WERI-Rb-1 (cell line): ENCODE data around the gene TMEM123.
"Not testable (repeated sequence)": the region's sequence is repeated elsewhere in the genome, so short reads cannot be mapped to it uniquely, and the experiment has no call there.

Experiments used
- DNase-seq: peaks from one replicate; pipeline ENCODE4 v3.0.0-alpha.2; 2020
- H3K27ac ChIP-seq: fragments of 250-450 bp; sonication (Bioruptor Pico); 2 replicates; pipeline ENCODE4 v1.5.1; 2020; ENCODE audit warnings: mild to moderate bottlenecking, moderate library complexity
- H3K27me3 ChIP-seq: fragments of 250-450 bp; sonication (Bioruptor Pico); 2 replicates; pipeline ENCODE4 v1.5.1; 2021; ENCODE audit warnings: mild to moderate bottlenecking, low read depth, moderate library complexity; ENCODE audit not compliant: insufficient read depth, severe bottlenecking
- H3K36me3 ChIP-seq: fragments of 250-450 bp; sonication (Bioruptor Pico); 2 replicates; pipeline ENCODE4 v1.5.1; 2020; ENCODE audit warnings: mild to moderate bottlenecking, moderate library complexity
- H3K4me3 ChIP-seq: 2 replicates; pipeline ENCODE4 v1.5.1; 2011; ENCODE audit warnings: low read depth, mild to moderate bottlenecking, control low read depth, low read length
- H3K9me3 ChIP-seq: fragments of 250-450 bp; sonication (Bioruptor Pico); 2 replicates; pipeline ENCODE4 v1.5.1; 2021; ENCODE audit warnings: mild to moderate bottlenecking, moderate library complexity; ENCODE audit not compliant: severe bottlenecking
- CTCF ChIP-seq: IDR thresholded peaks from 2 replicates; pipeline ENCODE4 v1.5.1; 2011; ENCODE audit warnings: low read depth, mild to moderate bottlenecking, control low read depth, inconsistent platforms, low read length

Gene TMEM123

GRCh38 chr11:102378818-102379217 is 73.7 kb downstream of the TMEM123 start:
- peaks cover 17% of the 10 kb centered on the region for H3K36me3 ChIP-seq
- H3K4me3 ChIP-seq: no peak overlapping the region
- no peaks in the 10 kb centered on the region for H3K27me3 ChIP-seq

GRCh38 chr11:102377891-102378290 is 74.7 kb downstream of the TMEM123 start:
- no peak for DNase-seq
- Histone ChIP-seq H3K27ac (no peak overlapping the region), H3K9me3 (no peaks in the 10 kb centered on the region), H3K4me3 (no peak overlapping the region), H3K36me3 (peaks cover 17% of the 10 kb centered on the region), H3K27me3 (no peaks in the 10 kb centered on the region)
- TF ChIP-seq CTCF: no peak

More at GRCh38 chr11:102378818-102379217, 73.7 kb downstream of the TMEM123 start:
- Histone ChIP-seq H3K9me3 (no peaks in the 10 kb centered on the region), H3K27ac (no peak overlapping the region)
- no peak for TF ChIP-seq CTCF
- no peak for DNase-seq

GRCh38 chr11:102375720-102376399 is 76.7 kb downstream of the TMEM123 start:
- H3K27ac ChIP-seq: no peak overlapping the region

GRCh38 chr11:102374633-102375424 is 77.7 kb downstream of the TMEM123 start:
- H3K27me3 ChIP-seq, DNase-seq, H3K27ac ChIP-seq, H3K4me3 ChIP-seq, H3K9me3 ChIP-seq: not testable (repeated sequence)
- H3K36me3 ChIP-seq: peaks cover 17% of the 10 kb centered on the region

More at GRCh38 chr11:102375720-102376399, 76.7 kb downstream of the TMEM123 start:
- Histone ChIP-seq H3K36me3 (peaks cover 17% of the 10 kb centered on the region), H3K9me3 (no peaks in the 10 kb centered on the region), H3K4me3 (no peak overlapping the region), H3K27me3 (no peaks in the 10 kb centered on the region)
- TF ChIP-seq CTCF: no peak
- DNase-seq: no peak

GRCh38 chr11:102368472-102368871 is 84.1 kb downstream of the TMEM123 start:
- Histone ChIP-seq H3K9me3 (no peaks in the 10 kb centered on the region), H3K27me3 (no peaks in the 10 kb centered on the region), H3K4me3 (no peak overlapping the region), H3K27ac (no peak overlapping the region), H3K36me3 (peaks cover 23% of the 10 kb centered on the region)
- no peak for DNase-seq
- TF ChIP-seq CTCF: no peak

GRCh38 chr11:102367364-102367763 is 85.2 kb downstream of the TMEM123 start:
- no peak for DNase-seq
- Histone ChIP-seq H3K27me3 (no peaks in the 10 kb centered on the region), H3K4me3 (no peak overlapping the region), H3K27ac (no peak overlapping the region), H3K9me3 (no peaks in the 10 kb centered on the region), H3K36me3 (peaks cover 24% of the 10 kb centered on the region)
- TF ChIP-seq CTCF: no peak
